NT2/D1 (cell line): ENCODE results near the gene ABCC8.

Experiments
- YY1 ChIP-seq: IDR thresholded peaks from 2 replicates; pipeline ENCODE4 v1.6.1; 2011; ENCODE audit not compliant: insufficient read length, insufficient read depth
- ZNF274 ChIP-seq: IDR thresholded peaks from 2 replicates; pipeline ENCODE4 v1.6.1; 2011; ENCODE audit warnings: mild to moderate bottlenecking, low read depth, low read length

DNA sequence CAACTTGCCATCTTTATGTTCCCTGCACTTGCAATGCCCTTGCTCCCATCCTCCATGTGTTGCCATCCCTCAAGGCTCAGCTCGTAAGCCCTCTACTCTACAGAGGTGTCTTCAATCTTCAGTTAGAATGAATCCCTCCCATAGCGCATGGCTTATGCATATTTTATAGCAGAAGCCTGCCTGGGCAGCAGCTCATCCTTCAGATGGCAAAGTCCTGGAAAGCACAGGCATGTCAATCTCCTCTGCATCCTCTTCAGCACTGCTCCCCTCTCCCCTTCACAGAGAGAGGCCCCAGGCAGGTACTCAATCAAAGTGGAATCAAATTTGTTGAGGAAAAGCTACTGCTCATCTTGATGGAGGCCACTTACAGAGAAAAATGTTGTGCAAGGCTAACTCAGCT, 31.1 kb upstream of the ABCC8 start:
- TF ChIP-seq ZNF274: no peak
- no peak for TF ChIP-seq YY1
